ENCODE data around the gene WEE1. TPM values are rescaled to one million over a fixed set of nuclear protein-coding genes. Genes with fewer than 3 reads are reported as not detected.

WEE1 gene
- total RNA-seq = 63.8 and 95.9 TPM in 2 replicates
- polyA plus RNA-seq = 92.5 and 118 TPM in 2 replicates

- Histone ChIP-seq H3K9me3 (ENCODE audit: low read depth) (no peaks in the 10 kb centered on the region), H3K4me1 (ENCODE audit: low read depth) (peaks cover 20% of the 10 kb centered on the region), H3K4me3 (peak within 1 kb of the TSS; percentile 53), H3K27ac (peak within 1 kb of the TSS; percentile 98), H3K36me3 (peaks cover 4% of the 10 kb centered on the region), H3K27me3 (no peaks in the 10 kb centered on the region)
- DNase-seq (ENCODE audit: low read depth in 1 of 2, low spot score in 1 of 2) = peak; percentile 97 to 99
- no peak for TF ChIP-seq CTCF (IDR thresholded peaks at IDR 0.05; ENCODE audit: low read depth, low read length)
These were observed at the start of gene WEE1 for GRCh38 chr11:9573052-9573774. Gene WEE1 (plus strand): TSS chr11:9573670. CDS start chr11:9573934, 264 bp downstream.

GRCh38 chr11:9524001-9524400 is 49.5 kb upstream of the WEE1 start:
- no peak for DNase-seq (ENCODE audit: low read depth in 1 of 2, low spot score in 1 of 2)
- peaks cover 17% of the 10 kb centered on the region for H3K4me1 ChIP-seq (ENCODE audit: low read depth)
- no peak for TF ChIP-seq CTCF (IDR thresholded peaks at IDR 0.05; ENCODE audit: low read depth, low read length)
- no peaks in the 10 kb centered on the region for H3K27me3 ChIP-seq
- no peaks in the 10 kb centered on the region for H3K36me3 ChIP-seq
- no peaks in the 10 kb centered on the region for H3K9me3 ChIP-seq (ENCODE audit: low read depth)
- no peak overlapping the region for H3K27ac ChIP-seq
- no peak overlapping the region for H3K4me3 ChIP-seq

GRCh38 chr11:9525116-9525515 is 48.4 kb upstream of the WEE1 start:
- Histone ChIP-seq H3K36me3 (no peaks in the 10 kb centered on the region), H3K9me3 (ENCODE audit: low read depth) (no peaks in the 10 kb centered on the region), H3K27me3 (no peaks in the 10 kb centered on the region), H3K4me3 (no peak overlapping the region), H3K27ac (no peak overlapping the region), H3K4me1 (ENCODE audit: low read depth) (peaks cover 27% of the 10 kb centered on the region)
- DNase-seq (ENCODE audit: low read depth in 1 of 2, low spot score in 1 of 2) = no peak
- TF ChIP-seq CTCF (IDR thresholded peaks at IDR 0.05; ENCODE audit: low read depth, low read length) = no peak

GRCh38 chr11:9527481-9528135 is 45.9 kb upstream of the WEE1 start:
- H3K27me3 ChIP-seq = no peaks in the 10 kb centered on the region
- DNase-seq (ENCODE audit: low read depth in 1 of 2, low spot score in 1 of 2) = peak in 1 of 2 donors; percentile 96
- H3K9me3 ChIP-seq (ENCODE audit: low read depth) = no peaks in the 10 kb centered on the region
- H3K4me1 ChIP-seq (ENCODE audit: low read depth) = peaks cover 34% of the 10 kb centered on the region
- no peaks in the 10 kb centered on the region for H3K36me3 ChIP-seq
- peak overlapping the region; percentile 91 for H3K27ac ChIP-seq
- no peak overlapping the region for H3K4me3 ChIP-seq
- no peak for TF ChIP-seq CTCF (IDR thresholded peaks at IDR 0.05; ENCODE audit: low read depth, low read length)

GRCh38 chr11:9528136-9528501 is 45.4 kb upstream of the WEE1 start:
- H3K4me3 ChIP-seq = no peak overlapping the region
- no peak for TF ChIP-seq CTCF (IDR thresholded peaks at IDR 0.05; ENCODE audit: low read depth, low read length)
- H3K27ac ChIP-seq = peak overlapping the region; percentile 91
- no peaks in the 10 kb centered on the region for H3K27me3 ChIP-seq
- H3K4me1 ChIP-seq (ENCODE audit: low read depth) = peaks cover 34% of the 10 kb centered on the region
- no peaks in the 10 kb centered on the region for H3K36me3 ChIP-seq
- no peaks in the 10 kb centered on the region for H3K9me3 ChIP-seq (ENCODE audit: low read depth)
- DNase-seq (ENCODE audit: low read depth in 1 of 2, low spot score in 1 of 2) = no peak

All from cardiac muscle cell (in vitro differentiated cells and primary cell).